K562 (cell line): ENCODE data around the gene LEPR. TPM values are rescaled to one million over a fixed set of nuclear protein-coding genes. Genes with fewer than 3 reads are reported as not detected.

Experiments used
- ATAC-seq: fragments of 200-7000 bp; cut with Tn5 transposase; 3 replicates; pipeline ENCODE4 v1.9.1; 2020; ENCODE audit warnings: moderate library complexity
- BruUV-seq: library from RNA; stranded (reverse); fragments of 400-500 nt; replicated peaks from 2 replicates; lab custom pipeline; 2021; lab: Mats Ljungman, UMichigan
- CTCF ChIA-PET: fragments of 300-600 bp; formaldehyde crosslinking; extraction: SDS; loops from one replicate; lab custom pipeline; 2021; ENCODE audit warnings: low intra/inter-chr PET ratio; lab: Yijun Ruan, JAX
- POLR2A ChIA-PET: fragments of 300-600, 350-650 bp; sonication (Branson Sonifier 250); formaldehyde crosslinking; extraction: SDS; loops from one replicate; lab custom pipeline; 2021; ENCODE audit warnings: antibody characterized with exemption, inconsistent platforms; lab: Yijun Ruan, JAX
- DNase-seq, 4 experiments: peaks; one replicate each; pipeline versions ENCODE4 v3.0.0 to v3.0.0-alpha.2; 2011 to 2018; ENCODE audit warnings: low spot score in 3 of 4, mixed read lengths in 3 of 4; ENCODE audit errors: extremely low read depth in 1 of 4
- FAIRE-seq: peaks from 2 replicates; lab custom pipeline; 2011; peaks lifted over from hg19 to GRCh38; lab: Jason Lieb, UNC
- H2AFZ ChIP-seq: 2 replicates; pipeline ENCODE4 v1.6.0; 2011; ENCODE audit warnings: low read depth, low read length, control low read depth, inconsistent platforms
- H3K27ac ChIP-seq: fragments of 200-600 bp; 3 replicates; pipeline ENCODE4 v1.8.0; 2011; ENCODE audit warnings: low read depth, mild to moderate bottlenecking, control low read depth, inconsistent platforms, low read length, moderate library complexity, mixed read lengths; ENCODE audit errors: extremely low read depth
- H3K27me3 ChIP-seq, 2 experiments: fragments of 300-600 bp in 1 of 2; 2 replicates in 1 of 2; 3 replicates in 1 of 2; pipeline versions ENCODE4 v1.6.0 to v1.8.0; 2011; ENCODE audit warnings: inconsistent platforms in 2 of 2, low read length in 2 of 2, mild to moderate bottlenecking in 1 of 2, mixed read lengths in 1 of 2, moderate library complexity in 1 of 2; ENCODE audit not compliant: control insufficient read depth in 2 of 2, insufficient read depth in 2 of 2
- H3K36me3 ChIP-seq: fragments of 300-600 bp; 3 replicates; pipeline ENCODE4 v1.8.0; 2011; ENCODE audit warnings: mild to moderate bottlenecking, low read length, inconsistent platforms; ENCODE audit not compliant: control insufficient read depth, insufficient read depth
- H3K4me1 ChIP-seq, 2 experiments: fragments of 200-600 bp in 1 of 2; replicated peaks in 1 of 2; 2 replicates in 1 of 2; 3 replicates in 1 of 2; pipeline versions ENCODE4 v1.5.1 to v1.8.0; 2011; ENCODE audit warnings: inconsistent platforms in 2 of 2, low read length in 2 of 2, mild to moderate bottlenecking in 1 of 2, mixed read lengths in 1 of 2, moderate library complexity in 1 of 2; ENCODE audit not compliant: control insufficient read depth in 2 of 2, insufficient read depth in 2 of 2
- H3K4me2 ChIP-seq: 2 replicates; pipeline ENCODE4 v1.6.1; 2011; ENCODE audit warnings: low read length, control low read depth, inconsistent platforms, mixed read lengths; ENCODE audit not compliant: insufficient read depth
- H3K4me3 ChIP-seq: fragments of 200-600 bp; sonication (generic), shearing (Covaris generic); 2 replicates; pipeline ENCODE4 v1.5.1; 2016; ENCODE audit warnings: control low read depth, inconsistent platforms
- H3K79me2 ChIP-seq: fragments of 200-600 bp; 3 replicates; pipeline ENCODE4 v1.8.0; 2011; ENCODE audit warnings: low read length, inconsistent platforms; ENCODE audit not compliant: control insufficient read depth, insufficient read depth
- H3K9ac ChIP-seq, 2 experiments: 2 replicates each; pipeline versions ENCODE4 v1.6.0 to v1.6.1; 2011; ENCODE audit warnings: low read depth in 2 of 2, low read length in 2 of 2, control low read depth in 1 of 2, inconsistent platforms in 1 of 2, mild to moderate bottlenecking in 1 of 2, mixed read lengths in 1 of 2; ENCODE audit not compliant: insufficient read depth in 1 of 2
- H3K9me1 ChIP-seq: one replicate; pipeline ENCODE4 v1.6.0; 2011; ENCODE audit warnings: inconsistent platforms, mild to moderate bottlenecking, low read length, moderate library complexity; ENCODE audit not compliant: control insufficient read depth, insufficient read depth
- H3K9me3 ChIP-seq: replicated peaks from 2 replicates; pipeline ENCODE4 v1.5.1; 2011; ENCODE audit warnings: low read depth, low read length, inconsistent platforms; ENCODE audit not compliant: control insufficient read depth, insufficient read depth
- H4K20me1 ChIP-seq: replicated peaks from 2 replicates; pipeline ENCODE4 v1.6.1; 2011; ENCODE audit warnings: low read length, inconsistent platforms, mixed read lengths; ENCODE audit not compliant: control insufficient read depth, insufficient read depth
- E2F3 ChIP-seq: fragments of 250-450 bp; sonication (Bioruptor Pico); IDR thresholded peaks from 2 replicates; pipeline ENCODE4 v1.4.0; 2020; ENCODE audit warnings: mild to moderate bottlenecking
- HDAC1 ChIP-seq, 2 experiments: fragments of 450-650 bp; IDR thresholded peaks; 2 replicates each; pipeline ENCODE4 v1.6.1; 2016 to 2017; ENCODE audit warnings: inconsistent platforms in 1 of 2, mild to moderate bottlenecking in 1 of 2, moderate library complexity in 1 of 2
- HINFP ChIP-seq: fragments of 450-650 bp; conservative IDR thresholded peaks from 2 replicates; pipeline ENCODE4 v1.6.1; 2016; ENCODE audit warnings: missing genetic modification characterization, low read depth, mild to moderate bottlenecking, control low read depth, missing compliant biosample characterization
- KDM2B ChIP-seq: fragments of 250-450 bp; sonication (Bioruptor Pico); IDR thresholded peaks from 2 replicates; pipeline ENCODE4 v1.8.0; 2021; ENCODE audit warnings: mild to moderate bottlenecking, moderate library complexity
- NFIX ChIP-seq: fragments of 250-450 bp; sonication (Bioruptor Pico); IDR thresholded peaks from 2 replicates; pipeline ENCODE4 v1.4.0; 2020; ENCODE audit warnings: low read depth, mild to moderate bottlenecking, moderate library complexity
- NUFIP1 ChIP-seq: fragments of 450-650 bp; IDR thresholded peaks from 2 replicates; pipeline ENCODE4 v1.6.1; 2018; ENCODE audit not compliant: partially characterized antibody
- PPARD ChIP-seq: fragments of 250-450 bp; sonication (Bioruptor Pico); IDR thresholded peaks from 2 replicates; pipeline ENCODE4 v1.8.0; 2022; ENCODE audit warnings: inconsistent platforms, mild to moderate bottlenecking, moderate library complexity
- PYGO2 ChIP-seq: fragments of 450-650 bp; IDR thresholded peaks from 2 replicates; pipeline ENCODE4 v1.6.1; 2016; ENCODE audit warnings: mild to moderate bottlenecking, missing genetic modification characterization, moderate library complexity, missing compliant biosample characterization
- SETDB1 ChIP-seq: IDR thresholded peaks from one replicate; pipeline ENCODE4 v1.6.1; 2012; ENCODE audit warnings: low read length, control low read depth, inconsistent platforms
- SMARCC2 ChIP-seq: fragments of 450-650 bp; IDR thresholded peaks from 2 replicates; pipeline ENCODE4 v1.6.1; 2017; ENCODE audit warnings: antibody characterized with exemption, moderate library complexity, mild to moderate bottlenecking, low read depth
- SREBF2 ChIP-seq: sonication (generic); formaldehyde crosslinking; IDR thresholded peaks from 2 replicates; pipeline ENCODE4 v1.4.0; 2020; ENCODE audit warnings: mild to moderate bottlenecking, missing genetic modification reagents
- ZNF830 ChIP-seq: fragments of 250-450 bp; sonication (Bioruptor Pico); IDR thresholded peaks from 2 replicates; pipeline ENCODE4 v1.5.0; 2021; ENCODE audit warnings: mild to moderate bottlenecking
- WGBS: fragments of 100-300 bp; shearing (Covaris generic); methylation state at CpG from one replicate; pipeline ENCODE4 v1.1.6; 2016; ENCODE audit warnings: low coverage, mixed read lengths; ENCODE audit not compliant: insufficient coverage; ENCODE audit errors: missing lambda C conversion rate; 5-methylcytosine and 5-hydroxymethylcytosine counted together
- in situ Hi-C: fragments of 300-500 bp; cut with MboI; formaldehyde crosslinking; loops from 4 replicates; pipeline ENCODE4 v1.15.0; 2018; ENCODE audit warnings: inconsistent platforms, mixed read lengths
- intact Hi-C: fragments of 100-400 bp; cut with micrococcal nuclease; formaldehyde crosslinking; loops from 2 replicates; pipeline ENCODE4 v1.14.2; 2022
- polyA plus RNA-seq, 8 experiments: library from polyadenylated mRNA; depleted of rRNA in 4 of 8; stranded (reverse) in 5 of 8; unstranded in 3 of 8; fragments of >200 nt; fragmentation: Nextera tagmentation in 2 of 8; fragmentation: Illumina TruSeq in 1 of 8; extraction: Ambion mirVana in 2 of 8; extraction: Trizol in 1 of 8; gene quantifications; 2 replicates each; pipeline versions ENCODE4 v1.2.1 to v1.2.3, GENCODE V29; 2011 to 2014; ENCODE audit warnings: inconsistent platforms in 1 of 8, missing spikeins in 1 of 8
- total RNA-seq, 7 experiments: library from RNA; depleted of rRNA in 6 of 7; stranded (reverse); fragments of >200 nt in 6 of 7; fragmentation: Illumina TruSeq in 2 of 7; extraction: Trizol in 2 of 7; gene quantifications; 2 replicates each; pipeline versions ENCODE4 v1.2.1 to v1.2.3, GENCODE V29; 2011 to 2021; ENCODE audit warnings: low replicate concordance in 1 of 7
- TF ChIP-seq, protein P1 (sequence below): fragments of 450-650 bp; IDR thresholded peaks from one replicate; pipeline ENCODE4 v1.6.1; 2018; ENCODE audit warnings: mild to moderate bottlenecking, moderate library complexity; ENCODE audit not compliant: partially characterized antibody

The LEPR gene
- total and polyA plus RNA-seq, 9 of the 15 experiments (the other 6 are each of a cell fraction or from before 2014, with no cell fraction given): 12.2 to 111 (median 43.1) TPM

DNA sequence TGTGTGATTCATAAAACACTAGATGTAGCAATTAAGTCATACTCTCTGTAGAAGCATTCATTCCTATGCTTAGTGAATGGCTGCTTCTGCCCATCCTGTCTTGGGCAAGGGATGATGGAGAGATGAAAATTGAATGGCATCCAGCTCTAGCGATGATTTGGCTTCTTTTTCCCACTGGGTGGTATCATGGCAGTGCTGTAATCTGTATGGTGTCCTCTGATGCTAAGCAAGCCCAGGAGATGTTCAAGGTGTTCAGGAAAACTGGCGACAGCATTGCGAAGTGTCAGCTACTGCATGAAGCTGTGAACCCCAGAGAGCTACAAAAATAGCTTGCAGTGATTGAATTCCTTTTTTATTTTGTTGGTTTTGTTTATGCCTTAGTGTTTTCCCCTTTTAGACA lies 48.9 kb upstream of the LEPR start:
- DNase-seq (peak in 1 of 4 experiments; percentile 24), ATAC-seq (no peak), FAIRE-seq (no peak)
- H3K79me2 ChIP-seq: peaks cover 47% of the 10 kb centered on the region
- no peaks in the 10 kb centered on the region for H4K20me1 ChIP-seq
- POLR2A ChIA-PET: interaction anchor here (0.9 to 2.0 kb wide), 4 partner anchors 12 to 46 kb away, joined by 3 to 7 read pairs (median 4); no protein-coding TSS in a partner anchor
- no TSS peak for BruUV-seq
- H3K9me3 ChIP-seq: no peaks in the 10 kb centered on the region
- H3K36me3 ChIP-seq: peaks cover 58% of the 10 kb centered on the region
- H3K27me3 ChIP-seq: no peaks in the 10 kb centered on the region
- H3K9me1 ChIP-seq: no peaks in the 10 kb centered on the region
- H2AFZ ChIP-seq: no peak overlapping the region
- peaks cover 0 to 9% of the 10 kb centered on the region in 2 experiments; a peak in 2 of 5 replicates for H3K4me1 ChIP-seq
- H3K4me3 ChIP-seq: no peak overlapping the region
- CTCF ChIA-PET: no interaction called here
- 95% methylated on average over 3 of the region's 3 CpGs for WGBS
- intact Hi-C loops (no loop called here), in situ Hi-C loops (no loop called here)
- TF ChIP-seq PYGO2 (tag) (no peak), E2F3 (CRISPR knock-in tag) (no peak), SMARCC2 (no peak), NFIX (CRISPR knock-in tag) (no peak), HINFP (tag) (no peak), NUFIP1 (no peak), ZNF830 (no peak), SETDB1 (no peak), HDAC1 (IDR thresholded peaks at IDR 0.05) (no peak), KDM2B (no peak), PPARD (CRISPR knock-in tag) (no peak), SREBF2 (CRISPR knock-in tag) (no peak)
- TF ChIP-seq, protein P1, sequence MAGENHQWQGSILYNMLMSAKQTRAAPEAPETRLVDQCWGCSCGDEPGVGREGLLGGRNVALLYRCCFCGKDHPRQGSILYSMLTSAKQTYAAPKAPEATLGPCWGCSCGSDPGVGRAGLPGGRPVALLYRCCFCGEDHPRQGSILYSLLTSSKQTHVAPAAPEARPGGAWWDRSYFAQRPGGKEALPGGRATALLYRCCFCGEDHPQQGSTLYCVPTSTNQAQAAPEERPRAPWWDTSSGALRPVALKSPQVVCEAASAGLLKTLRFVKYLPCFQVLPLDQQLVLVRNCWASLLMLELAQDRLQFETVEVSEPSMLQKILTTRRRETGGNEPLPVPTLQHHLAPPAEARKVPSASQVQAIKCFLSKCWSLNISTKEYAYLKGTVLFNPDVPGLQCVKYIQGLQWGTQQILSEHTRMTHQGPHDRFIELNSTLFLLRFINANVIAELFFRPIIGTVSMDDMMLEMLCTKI: no peak
- H3K4me2 ChIP-seq: no peak overlapping the region
- no peak overlapping the region; the same call in 2 of the 3 replicates for H3K27ac ChIP-seq
- no peak overlapping the region for H3K9ac ChIP-seq
